NCI-H146 treated with DMSO at 0.1 percent for 48 hours (cell line): ENCODE data around the gene GASK1A.

Source experiments
- DNase-seq: peaks from one replicate; lab custom pipeline; 2025; ENCODE audit not compliant: unreplicated experiment; lab: John Stamatoyannopoulos, UW

The GASK1A gene

DNA sequence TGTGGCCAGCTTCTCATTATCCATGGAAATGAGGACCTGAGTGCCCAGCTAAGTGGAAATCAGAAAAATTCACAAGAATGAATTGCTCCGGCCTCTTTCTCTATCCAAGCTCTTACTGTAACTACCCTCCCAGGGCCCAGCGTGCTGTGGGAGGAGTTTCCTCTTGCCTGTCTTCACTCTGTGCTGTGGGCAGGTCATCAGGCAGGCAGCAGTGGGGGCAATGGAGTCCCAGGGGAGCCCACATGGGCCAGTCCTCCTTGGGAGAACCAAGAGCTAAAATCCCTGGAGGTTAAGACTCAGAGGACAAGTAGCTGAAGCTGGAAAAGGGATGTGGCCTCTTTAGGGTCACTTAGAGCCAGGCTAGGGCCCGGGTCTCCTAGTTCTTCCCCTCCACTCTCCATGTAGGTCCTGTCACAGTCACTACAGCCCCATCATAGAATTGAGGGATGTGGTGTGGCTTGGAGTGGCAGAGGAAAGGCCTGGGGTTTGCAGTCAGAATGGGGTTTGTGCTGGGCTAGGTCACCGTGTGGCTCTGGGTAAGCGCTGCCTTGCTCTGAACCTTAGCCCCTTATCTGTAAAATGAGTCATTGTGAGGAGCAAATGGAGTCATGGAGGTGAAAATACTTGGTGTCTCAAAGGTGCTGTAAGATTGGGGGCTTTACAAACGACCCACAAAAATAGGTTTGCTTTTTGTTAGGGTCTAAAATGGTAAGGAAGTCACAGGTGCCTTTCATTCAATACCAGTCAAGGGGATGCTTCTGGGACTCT is 3.7 kb downstream of the GASK1A start:
- DNase-seq: no peak

DNA sequence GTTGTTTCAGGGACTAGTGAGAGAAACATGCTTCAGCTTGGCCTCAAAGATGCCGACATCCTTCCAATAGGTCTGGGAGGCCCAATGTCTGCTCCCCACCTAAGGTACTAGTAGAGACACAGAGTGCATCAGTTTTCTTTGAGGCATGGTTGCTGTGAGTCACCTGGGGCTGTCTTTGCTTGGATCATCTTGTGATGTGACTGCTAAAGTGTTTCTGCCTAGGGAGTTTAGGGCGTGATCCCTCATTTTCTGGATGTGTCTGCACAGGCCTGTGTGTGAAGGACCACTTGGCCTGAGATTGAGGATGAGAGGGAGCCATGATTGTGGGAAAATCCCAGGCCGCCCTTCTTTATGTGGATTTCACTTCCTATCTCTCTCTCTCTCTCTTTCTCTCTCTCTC is 4.8 kb downstream of the GASK1A start:
- no peak for DNase-seq

DNA sequence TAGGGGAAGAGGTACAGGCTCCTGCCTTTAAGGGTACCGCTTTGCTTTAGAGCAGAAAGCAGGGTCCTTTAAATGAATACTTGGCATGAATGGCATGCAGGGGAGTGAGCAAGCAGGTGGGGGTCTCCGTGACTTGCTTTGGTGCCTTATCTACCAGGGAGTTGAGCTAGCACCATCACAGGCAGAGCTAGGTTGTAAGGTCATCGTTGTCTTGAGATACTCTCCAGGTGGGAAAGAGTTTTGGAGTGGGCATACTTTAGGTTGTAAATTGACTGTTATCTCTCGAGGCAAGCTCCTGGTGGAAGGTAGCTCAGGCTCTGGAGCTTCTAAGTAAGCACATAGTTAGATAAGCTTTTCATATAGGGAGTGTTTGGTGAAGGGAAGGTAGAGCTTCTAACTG is 5.6 kb downstream of the GASK1A start:
- no peak for DNase-seq

DNA sequence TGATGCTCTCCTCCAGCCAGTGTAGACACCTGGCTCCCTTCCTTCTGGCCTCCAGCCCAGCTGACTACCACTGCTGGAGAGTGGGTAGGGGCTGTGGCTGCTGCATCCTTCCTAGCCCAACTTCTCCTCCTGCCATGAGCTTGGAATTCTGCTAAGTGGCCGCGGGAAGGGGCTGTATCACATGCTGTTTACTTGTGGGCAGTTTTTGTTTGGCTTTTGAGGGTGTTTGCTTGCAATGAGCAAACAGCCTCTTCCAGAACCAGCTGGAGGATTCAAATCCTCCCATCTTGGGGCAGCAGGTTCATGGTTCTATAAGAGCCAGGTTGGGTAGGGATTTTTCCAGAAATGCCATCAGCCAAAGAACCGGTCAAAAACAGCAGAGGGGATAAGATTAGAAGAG is 9.0 kb downstream of the GASK1A start:
- DNase-seq: no peak

DNA sequence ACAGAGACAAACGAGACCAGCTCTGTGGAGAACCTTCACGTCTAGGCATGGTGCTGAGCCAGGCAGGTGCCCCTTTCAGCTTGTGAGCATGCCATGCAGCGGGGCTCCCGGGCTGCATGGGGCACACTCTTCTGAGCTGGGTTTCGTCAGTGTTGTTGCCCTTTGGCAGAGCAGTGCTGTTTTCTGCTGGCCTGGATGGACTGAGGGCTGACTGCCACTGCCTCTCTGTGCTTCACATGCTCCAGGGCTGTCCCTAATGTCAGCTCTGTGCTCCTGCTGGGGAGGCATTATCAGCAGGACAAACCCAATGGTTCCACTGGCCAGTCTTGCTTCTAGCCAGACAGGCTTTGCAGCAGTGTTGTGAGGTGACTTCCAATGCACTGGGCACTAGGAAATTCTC is 9.5 kb downstream of the GASK1A start:
- DNase-seq: no peak

DNA sequence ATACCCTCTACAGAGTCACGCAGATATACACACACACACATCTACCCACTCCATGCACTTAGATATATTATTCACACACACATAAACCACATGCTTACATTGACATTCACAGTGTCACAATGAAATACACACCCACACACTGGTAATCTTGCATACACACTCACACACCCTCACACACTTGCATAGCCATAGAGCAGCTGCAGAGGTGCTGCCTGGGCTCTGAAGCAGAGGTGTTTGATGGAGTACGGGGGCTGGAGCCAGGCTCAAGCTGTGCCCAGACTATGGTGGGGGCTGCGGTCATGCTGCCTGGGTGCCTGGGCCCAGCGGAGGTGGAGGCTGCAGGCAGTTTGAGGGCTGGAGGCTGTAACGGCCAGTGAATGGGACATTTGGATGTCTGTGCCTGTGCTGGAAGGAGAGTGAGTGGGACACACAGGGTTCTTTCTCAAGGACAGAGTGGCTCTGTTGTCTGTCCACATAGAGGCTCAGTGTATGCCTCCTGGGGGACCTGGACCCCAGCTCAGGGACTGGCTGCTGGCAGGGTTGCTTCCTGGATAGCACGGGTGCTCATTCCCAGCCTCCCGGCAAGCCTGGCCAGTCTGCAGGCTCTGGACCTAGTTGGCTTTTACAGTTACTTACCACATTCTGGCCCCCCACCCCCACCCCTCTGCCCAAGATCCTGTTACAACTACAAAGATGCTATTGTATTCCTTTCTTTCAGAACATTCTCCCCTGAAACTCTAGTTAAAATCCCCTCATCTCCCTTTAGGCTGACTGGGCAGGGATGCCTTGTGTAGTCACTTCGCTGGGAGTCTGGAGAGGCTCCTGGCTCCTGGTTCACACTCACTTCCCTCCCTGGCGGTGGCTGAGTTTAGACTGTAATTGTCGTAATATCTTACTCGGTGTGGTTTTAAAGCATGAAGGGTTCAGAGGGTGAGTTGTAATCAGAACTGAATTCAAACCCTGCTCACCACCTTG is 12.5 kb downstream of the GASK1A start:
- no peak for DNase-seq

DNA sequence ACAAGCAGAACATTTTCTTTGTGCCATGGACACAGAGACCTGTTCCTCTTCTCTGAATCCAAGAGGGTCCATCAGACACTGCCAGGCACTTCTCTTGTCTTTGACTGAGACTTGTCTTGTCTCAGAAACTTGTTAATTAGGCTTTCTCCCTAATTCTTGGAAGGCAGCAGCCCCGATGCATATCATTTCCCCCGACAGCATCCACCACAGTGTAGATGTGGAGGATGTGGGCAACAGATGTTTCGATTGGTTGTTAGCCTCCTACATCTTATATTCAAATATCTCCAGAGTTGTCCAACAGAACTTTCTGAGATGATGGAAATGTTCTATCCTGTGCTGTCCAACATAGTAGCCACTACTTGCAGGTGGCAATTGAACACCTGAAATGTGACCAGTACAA is 15.5 kb downstream of the GASK1A start:
- no peak for DNase-seq

DNA sequence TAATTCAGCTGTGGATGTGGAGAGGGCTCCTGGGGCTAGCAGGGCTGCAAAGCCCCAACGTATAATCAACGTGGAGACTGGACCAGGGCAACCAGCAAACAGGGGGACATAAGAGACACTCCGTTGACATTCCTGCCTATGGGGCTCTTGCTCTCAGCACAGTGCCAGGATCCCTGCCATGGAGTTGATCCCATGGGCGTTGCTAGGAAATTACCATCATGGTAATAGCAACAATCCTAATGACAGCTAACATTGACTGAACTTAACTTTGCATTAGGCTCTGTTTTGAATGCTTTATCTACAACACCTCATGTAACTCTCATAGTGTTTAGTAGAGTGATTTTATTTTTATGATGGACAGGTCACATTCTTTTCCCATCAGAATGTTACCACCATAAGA is 16.9 kb downstream of the GASK1A start:
- no peak for DNase-seq

DNA sequence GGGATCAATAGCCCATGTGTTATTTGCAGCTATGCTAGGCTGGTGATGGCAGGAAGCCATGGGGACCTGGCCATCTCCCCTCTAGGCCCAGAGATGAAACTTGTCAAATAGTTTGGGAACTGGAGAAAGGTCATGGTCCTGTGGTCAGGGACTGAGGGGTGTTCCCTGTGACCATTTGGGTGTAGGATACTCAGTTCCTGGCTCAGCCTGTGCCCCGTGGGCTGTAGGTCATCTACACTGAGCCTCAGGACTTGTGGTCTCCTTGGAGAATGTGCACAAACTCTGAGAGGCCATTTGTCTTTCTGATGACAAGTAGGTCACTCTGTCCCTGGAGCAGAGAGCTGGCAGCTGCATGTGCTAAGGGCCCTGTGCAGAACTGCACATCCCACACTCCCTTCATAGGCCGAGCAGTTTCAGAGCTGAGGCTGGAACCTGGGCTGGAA is 17.5 kb downstream of the GASK1A start:
- DNase-seq: no peak

DNA sequence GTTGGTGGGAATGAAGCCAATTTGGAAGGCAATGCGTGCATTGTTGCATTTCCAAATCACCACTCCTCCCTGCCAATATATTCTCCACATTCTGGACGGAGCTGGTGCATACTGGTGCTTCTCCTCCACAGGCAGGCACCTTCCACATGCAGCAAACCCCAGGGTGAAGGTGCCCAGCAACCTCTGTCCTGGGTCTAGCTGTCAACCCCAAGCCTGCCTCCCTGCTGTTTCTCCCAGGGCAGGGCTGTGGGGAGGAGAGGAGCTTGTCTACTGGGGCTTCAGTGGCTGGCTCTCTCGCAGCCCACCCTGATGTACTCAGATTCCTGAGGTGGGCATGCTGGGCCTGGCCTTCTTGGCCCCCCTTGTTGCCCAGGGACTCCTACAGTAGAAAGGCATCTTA is 20.1 kb downstream of the GASK1A start:
- no peak for DNase-seq

DNA sequence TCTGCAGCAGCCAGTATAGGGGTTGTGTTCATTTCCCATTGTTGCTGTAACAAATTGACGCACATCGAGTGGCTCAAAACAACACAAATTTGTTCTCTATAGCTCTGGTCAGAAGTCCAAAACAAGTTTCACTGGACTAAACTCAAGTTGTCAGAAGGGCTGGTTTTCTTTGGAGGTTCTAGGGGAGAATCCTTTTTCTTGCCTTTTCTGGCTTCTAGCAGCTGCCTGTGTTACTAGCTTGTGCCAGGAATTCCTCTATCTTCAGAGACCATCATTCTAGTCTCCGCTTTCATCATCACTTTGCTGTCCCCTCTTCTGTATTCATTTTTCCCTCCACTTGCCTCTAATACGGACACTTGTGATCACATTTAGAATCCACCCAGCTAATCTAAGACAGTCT is 20.5 kb downstream of the GASK1A start:
- DNase-seq: no peak

DNA sequence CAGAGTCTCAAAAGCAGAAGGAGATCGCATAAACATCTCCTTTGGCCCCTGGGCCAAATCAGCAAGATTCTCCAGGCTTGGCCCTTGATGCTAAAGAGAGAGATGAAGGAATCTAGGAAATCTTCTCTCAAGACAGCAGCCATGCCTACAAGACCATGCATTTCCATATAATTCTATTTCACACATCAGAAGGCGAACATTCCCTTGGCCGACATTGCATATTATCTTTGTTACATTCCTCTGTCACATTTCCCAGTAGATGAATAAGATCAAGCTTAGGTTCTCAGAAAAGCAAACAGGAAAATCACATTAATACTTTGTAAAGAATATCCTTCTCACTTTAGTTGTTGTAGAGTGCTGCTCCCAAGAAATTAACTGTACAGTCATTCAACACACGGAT is 21.3 kb downstream of the GASK1A start:
- no peak for DNase-seq

DNA sequence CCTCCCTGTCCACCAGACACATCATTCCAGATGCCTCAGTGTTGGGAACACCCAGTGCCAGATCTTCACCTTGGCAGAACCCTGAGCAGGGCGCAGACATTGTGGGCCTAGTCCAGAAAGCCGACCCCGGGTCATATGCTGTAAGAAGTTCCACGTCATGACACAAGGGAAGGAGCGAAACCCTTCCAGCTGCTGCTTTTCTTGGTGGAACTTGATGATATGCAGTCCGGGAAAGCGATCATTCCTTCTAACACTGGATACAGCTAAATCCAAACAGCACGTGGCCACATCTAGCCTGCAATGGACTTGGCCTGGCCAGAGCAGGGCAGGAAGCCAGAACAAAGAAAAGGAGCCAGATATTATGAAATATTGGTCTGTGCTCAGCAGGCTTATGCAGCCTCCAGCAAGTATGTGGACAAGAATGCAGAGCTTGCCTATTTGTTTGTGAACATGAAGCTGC is 22.0 kb downstream of the GASK1A start:
- DNase-seq: no peak

DNA sequence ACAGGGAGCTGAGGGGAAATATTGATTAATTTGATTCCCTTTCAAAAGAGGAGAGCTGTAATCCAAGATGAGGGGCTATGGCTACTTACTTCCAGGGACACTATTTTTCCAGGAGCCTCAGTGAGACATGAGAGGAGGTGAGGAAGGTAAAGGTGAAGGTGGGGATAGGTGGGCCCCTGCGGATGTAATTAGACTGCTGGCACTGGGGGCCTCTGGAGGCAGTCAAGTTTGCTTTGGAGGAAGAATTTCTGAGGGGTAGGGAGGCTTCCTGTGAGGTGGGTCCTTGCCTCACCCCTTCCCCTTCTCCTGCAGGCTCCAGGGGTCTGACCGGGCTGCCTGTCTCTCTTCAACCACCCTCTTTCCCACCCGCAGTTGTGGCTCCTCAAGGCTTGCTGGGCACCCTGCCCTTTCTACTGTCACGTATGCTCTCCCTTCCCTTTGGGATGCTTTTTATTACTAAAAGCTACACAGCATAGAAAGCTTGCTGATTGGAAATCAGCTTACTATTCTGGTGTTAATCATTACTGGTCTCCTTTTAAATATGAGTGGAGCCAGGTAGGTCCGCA is 22.5 kb downstream of the GASK1A start:
- DNase-seq: no peak

DNA sequence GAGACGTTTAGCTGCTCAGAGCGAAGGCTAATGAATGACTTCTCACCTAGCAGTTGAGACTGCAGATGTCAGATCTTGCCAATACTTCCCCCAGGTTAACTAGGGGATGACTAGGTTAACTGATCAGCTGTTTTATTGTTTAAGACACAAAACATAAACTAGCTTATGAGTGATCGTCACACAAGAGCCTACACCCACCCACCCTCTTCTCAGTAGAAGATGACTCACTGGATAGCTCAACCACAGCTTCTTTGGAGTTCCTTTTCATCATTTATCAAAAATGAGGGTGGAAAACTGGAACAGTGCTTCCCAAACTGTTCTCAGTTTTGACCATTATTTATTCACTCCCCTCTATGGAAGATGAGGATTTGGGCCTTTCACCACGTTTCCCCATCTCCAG is 25.2 kb downstream of the GASK1A start:
- no peak for DNase-seq

DNA sequence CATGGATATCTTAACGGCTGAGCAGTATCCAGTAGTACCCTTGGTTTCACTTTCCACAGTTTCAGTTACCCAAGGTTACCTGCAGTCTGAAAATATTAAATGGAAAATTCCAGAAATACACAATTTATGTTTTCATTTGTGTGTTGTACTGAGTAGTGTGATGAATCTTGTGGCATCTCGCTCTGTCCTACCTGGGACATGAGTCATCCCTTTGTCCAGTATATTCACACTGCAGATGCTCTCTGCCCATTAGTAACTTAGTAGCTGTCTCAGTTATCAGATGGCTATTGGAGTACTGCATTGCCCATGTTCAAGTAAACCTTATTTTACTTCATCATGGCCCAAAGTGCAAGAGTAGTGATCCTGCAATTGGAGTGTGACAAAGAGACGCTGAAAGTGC is 26.1 kb downstream of the GASK1A start:
- DNase-seq: no peak

DNA sequence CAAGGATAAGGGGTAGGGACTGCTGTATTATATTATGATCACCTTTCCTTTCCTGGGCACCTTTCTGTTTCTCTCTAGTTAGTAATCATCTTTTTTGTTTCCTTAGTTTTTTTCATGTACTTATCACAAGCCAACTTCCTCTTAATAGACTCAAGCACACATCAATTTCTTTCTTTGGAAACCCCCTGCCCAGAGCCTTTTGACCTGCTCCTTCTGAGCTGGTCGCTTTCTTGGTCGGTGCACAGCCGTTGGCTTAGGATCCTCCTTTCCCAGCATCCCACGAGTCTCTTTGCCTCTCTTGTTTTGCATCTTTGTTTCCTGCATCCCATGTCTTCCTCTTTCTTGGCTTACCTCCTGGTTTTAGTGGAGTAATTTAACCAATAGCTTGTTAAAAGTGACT is 26.9 kb downstream of the GASK1A start:
- DNase-seq: no peak

DNA sequence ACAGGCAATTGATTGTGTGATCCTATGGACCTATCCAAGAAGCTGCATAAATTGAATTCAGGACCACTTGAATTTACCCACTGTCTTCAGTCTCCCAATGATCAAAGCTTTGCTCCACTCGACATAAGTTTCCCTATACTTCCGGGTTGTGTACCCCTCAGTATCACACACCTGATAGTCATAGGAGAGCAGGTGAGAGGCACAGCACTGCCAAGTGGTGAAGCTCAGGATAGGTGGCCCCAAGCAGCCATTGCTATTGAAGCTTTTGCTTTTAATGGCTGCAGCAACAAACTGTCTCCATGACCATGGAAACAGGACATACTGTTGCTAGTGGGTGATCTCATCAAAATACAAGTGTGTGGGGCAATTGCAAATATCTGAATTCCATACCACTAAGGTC is 27.7 kb downstream of the GASK1A start:
- no peak for DNase-seq

DNA sequence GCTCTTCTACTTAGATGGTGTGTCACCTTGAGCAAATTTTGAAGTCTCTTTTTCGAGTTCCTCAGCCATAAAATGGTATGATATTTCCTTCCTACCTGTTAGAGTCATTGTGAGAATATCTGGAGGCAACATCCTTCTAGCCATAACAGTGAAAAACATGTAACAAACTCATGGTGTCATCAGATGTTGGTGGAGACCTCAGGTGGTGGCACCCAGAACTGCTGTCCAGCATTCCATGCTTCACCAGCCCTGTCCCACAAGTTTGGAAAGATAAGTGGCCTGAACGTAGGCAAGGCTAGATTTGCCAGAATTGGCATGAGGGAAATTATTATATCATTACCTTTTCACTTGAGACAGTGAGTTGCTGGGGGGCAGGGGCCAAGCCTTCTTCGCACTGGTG is 30.4 kb downstream of the GASK1A start:
- no peak for DNase-seq

DNA sequence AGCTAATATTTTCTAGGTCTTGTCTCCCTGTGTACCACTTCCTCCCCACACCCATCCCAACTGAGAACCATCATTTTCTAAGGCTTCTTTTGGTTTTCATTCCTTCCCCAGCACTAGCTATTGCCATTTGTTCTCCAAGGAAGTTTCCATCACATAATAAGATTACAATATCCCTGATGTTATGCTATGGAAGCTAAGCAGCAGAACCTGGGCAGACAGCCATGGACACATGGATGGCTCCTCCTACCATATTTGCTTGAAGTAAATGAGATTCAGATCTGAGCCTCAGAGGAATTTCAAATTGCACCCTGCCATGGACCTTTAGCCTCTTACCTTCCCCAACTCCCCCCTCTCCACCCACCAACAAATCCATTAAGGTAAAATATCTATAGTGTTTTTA is 31.5 kb downstream of the GASK1A start:
- no peak for DNase-seq

DNA sequence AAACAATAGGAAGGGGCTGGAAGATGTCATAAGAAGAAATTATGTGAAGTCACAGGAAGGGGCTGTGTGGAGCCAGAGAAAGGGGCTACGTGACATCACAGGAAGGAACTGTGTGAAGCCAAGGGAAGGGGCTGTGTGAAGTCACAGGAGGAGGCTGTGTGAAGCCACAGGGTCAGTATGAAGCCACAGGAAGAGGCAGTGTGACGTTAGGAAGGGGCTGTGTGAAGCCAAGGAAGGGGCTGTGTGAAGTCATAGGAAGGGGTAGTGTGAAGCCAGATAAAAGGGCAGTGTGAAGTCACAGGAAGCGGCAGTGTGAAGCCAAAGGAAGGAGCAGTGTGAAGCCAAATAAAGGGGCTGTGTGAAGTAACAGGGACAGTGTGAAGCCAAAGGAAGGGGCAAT is 32.5 kb downstream of the GASK1A start:
- no peak for DNase-seq

DNA sequence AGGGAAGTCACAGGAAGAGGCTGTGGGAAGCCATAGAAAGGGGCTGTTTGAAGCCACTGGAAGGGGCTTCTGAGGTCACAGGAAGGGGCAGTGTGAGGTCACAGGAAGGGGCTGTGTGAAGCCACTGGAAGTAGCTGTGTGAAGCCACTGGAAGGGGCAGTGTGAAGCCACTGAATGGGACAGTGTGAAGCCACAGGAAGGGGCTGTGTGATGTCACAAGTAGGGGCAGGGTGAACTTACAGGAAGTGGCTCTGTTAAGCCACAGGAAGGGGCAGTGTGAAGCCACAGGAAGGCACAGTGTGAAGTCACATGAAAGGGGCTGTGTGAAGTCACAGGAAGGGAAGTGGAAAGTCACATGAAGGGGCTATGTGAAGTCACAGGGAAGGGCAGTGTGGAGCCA is 33.1 kb downstream of the GASK1A start:
- no peak for DNase-seq
